Neural cell (in vitro differentiated cells): ENCODE measurements around the gene IGF1R.

Experiments used
- EP300 ChIP-seq: fragments of 450-650 bp; conservative IDR thresholded peaks from 2 replicates; pipeline ENCODE4 v1.6.1; 2014; ENCODE audit warnings: antibody characterized with exemption, mild to moderate bottlenecking, moderate library complexity; ENCODE audit not compliant: poor library complexity, severe bottlenecking
- EZH2 ChIP-seq: fragments of 200-600, 300-800 bp; shearing (Covaris generic), sonication (generic); IDR thresholded peaks from 2 replicates; pipeline ENCODE4 v1.6.1; 2014; ENCODE audit warnings: antibody characterized with exemption, low read length, borderline replicate concordance, mild to moderate bottlenecking; ENCODE audit not compliant: insufficient read depth, poor library complexity, severe bottlenecking
- POLR2AphosphoS5 ChIP-seq: IDR thresholded peaks from 2 replicates; pipeline ENCODE4 v1.6.1; 2012
- RAD21 ChIP-seq: fragments of 450-650 bp; conservative IDR thresholded peaks from 2 replicates; pipeline ENCODE4 v1.6.1; 2014; ENCODE audit warnings: antibody characterized with exemption, mild to moderate bottlenecking, moderate library complexity
- SMC3 ChIP-seq: fragments of 450-650 bp; conservative IDR thresholded peaks from 2 replicates; pipeline ENCODE4 v1.6.1; 2014; ENCODE audit warnings: antibody characterized with exemption, mild to moderate bottlenecking, moderate library complexity; ENCODE audit not compliant: poor library complexity
- TAF1 ChIP-seq: IDR thresholded peaks from 2 replicates; pipeline ENCODE4 v1.6.1; 2012; ENCODE audit warnings: low read depth
- TF ChIP-seq, protein P1 (sequence below): fragments of 450-650 bp; IDR thresholded peaks from 2 replicates; pipeline ENCODE4 v1.5.1; 2014; ENCODE audit warnings: antibody characterized with exemption, mild to moderate bottlenecking, moderate library complexity; ENCODE audit not compliant: poor library complexity, severe bottlenecking
- TF ChIP-seq, protein P2 (sequence below): IDR thresholded peaks from 2 replicates; pipeline ENCODE4 v1.6.1; 2012; ENCODE audit warnings: borderline replicate concordance

DNA sequence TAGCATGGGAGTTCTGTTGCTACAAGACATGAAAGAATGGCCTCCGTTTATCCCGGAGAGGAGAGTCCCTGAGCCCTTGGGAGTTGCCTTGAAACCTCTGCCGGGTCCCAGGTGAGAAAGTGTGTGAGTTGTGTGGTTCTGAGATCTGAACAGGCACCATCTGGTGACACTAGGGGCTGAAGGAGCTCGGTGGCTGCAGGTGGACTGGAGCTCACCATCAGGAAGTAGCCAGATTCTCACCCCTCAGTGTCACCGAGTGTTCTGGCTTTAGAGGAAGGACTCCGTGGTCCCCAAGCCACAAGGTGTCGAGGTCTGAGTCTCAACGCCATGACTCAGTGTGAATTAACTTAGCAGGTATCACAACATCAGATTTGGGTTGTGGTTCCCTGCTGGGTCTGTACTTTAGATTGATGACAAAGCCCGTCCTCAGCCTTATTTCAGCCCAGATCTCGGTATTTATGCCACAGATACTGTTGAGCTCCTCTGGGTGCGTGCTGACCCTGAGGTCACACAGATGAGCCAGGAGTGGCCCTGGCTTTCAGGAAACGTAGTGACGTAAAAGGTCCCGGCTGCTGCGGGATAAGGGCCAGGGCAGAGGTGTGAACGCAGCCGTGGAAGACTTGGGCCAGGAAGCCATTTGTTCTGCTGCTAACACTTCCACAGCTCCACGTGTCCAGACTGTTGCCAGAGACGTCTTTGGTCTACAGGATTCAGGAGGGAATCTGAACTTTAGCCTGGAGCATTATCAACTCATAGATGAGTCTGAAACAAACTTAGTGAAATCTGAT lies 304.9 kb downstream of the IGF1R start:
- TF ChIP-seq EP300: no peak
- TF ChIP-seq, protein P1, sequence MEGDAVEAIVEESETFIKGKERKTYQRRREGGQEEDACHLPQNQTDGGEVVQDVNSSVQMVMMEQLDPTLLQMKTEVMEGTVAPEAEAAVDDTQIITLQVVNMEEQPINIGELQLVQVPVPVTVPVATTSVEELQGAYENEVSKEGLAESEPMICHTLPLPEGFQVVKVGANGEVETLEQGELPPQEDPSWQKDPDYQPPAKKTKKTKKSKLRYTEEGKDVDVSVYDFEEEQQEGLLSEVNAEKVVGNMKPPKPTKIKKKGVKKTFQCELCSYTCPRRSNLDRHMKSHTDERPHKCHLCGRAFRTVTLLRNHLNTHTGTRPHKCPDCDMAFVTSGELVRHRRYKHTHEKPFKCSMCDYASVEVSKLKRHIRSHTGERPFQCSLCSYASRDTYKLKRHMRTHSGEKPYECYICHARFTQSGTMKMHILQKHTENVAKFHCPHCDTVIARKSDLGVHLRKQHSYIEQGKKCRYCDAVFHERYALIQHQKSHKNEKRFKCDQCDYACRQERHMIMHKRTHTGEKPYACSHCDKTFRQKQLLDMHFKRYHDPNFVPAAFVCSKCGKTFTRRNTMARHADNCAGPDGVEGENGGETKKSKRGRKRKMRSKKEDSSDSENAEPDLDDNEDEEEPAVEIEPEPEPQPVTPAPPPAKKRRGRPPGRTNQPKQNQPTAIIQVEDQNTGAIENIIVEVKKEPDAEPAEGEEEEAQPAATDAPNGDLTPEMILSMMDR: no peak
- TF ChIP-seq, protein P2, sequence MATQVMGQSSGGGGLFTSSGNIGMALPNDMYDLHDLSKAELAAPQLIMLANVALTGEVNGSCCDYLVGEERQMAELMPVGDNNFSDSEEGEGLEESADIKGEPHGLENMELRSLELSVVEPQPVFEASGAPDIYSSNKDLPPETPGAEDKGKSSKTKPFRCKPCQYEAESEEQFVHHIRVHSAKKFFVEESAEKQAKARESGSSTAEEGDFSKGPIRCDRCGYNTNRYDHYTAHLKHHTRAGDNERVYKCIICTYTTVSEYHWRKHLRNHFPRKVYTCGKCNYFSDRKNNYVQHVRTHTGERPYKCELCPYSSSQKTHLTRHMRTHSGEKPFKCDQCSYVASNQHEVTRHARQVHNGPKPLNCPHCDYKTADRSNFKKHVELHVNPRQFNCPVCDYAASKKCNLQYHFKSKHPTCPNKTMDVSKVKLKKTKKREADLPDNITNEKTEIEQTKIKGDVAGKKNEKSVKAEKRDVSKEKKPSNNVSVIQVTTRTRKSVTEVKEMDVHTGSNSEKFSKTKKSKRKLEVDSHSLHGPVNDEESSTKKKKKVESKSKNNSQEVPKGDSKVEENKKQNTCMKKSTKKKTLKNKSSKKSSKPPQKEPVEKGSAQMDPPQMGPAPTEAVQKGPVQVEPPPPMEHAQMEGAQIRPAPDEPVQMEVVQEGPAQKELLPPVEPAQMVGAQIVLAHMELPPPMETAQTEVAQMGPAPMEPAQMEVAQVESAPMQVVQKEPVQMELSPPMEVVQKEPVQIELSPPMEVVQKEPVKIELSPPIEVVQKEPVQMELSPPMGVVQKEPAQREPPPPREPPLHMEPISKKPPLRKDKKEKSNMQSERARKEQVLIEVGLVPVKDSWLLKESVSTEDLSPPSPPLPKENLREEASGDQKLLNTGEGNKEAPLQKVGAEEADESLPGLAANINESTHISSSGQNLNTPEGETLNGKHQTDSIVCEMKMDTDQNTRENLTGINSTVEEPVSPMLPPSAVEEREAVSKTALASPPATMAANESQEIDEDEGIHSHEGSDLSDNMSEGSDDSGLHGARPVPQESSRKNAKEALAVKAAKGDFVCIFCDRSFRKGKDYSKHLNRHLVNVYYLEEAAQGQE: no peak
- TF ChIP-seq RAD21: no peak
- no peak for TF ChIP-seq EZH2
- no peak for TF ChIP-seq POLR2AphosphoS5
- no peak for TF ChIP-seq SMC3
- no peak for TF ChIP-seq TAF1
